Measurements from ENCODE around the gene TENM4. TPM values are rescaled to one million over a fixed set of nuclear protein-coding genes. Genes with fewer than 3 reads are reported as not detected.

The TENM4 gene
- total RNA-seq, 1 experiment from 2014 or later = 25.0 TPM

GRCh38 chr11:79022265-79022664, 418.6 kb downstream of the TENM4 start:
- CTCF ChIA-PET = no interaction called here
- POLR2A ChIA-PET = no interaction called here
- Mint-ChIP-seq H3K27ac (no peak overlapping the region), H3K4me1 (peaks cover 18% of the 10 kb centered on the region), H3K27me3 (ENCODE audit: low read depth) (peaks cover 5% of the 10 kb centered on the region), H3K9me3 (no peaks in the 10 kb centered on the region), H3K36me3 (no peaks in the 10 kb centered on the region), H3K4me3 (no peak overlapping the region)
- TF ChIP-seq ETV6 (CRISPR knock-in tag; IDR thresholded peaks at IDR 0.05) (no peak), GTF2I (CRISPR knock-in tag; conservative IDR thresholded peaks at IDR 0.05) (no peak), ZNF281 (CRISPR knock-in tag; IDR thresholded peaks at IDR 0.05) (no peak), SOX15 (CRISPR knock-in tag; IDR thresholded peaks at IDR 0.05) (no peak), SMAD3 (CRISPR knock-in tag; IDR thresholded peaks at IDR 0.05; ENCODE audit: borderline replicate concordance) (no peak), E2F4 (CRISPR knock-in tag; IDR thresholded peaks at IDR 0.05; ENCODE audit: borderline replicate concordance, low read depth) (no peak), RELA (CRISPR knock-in tag; IDR thresholded peaks at IDR 0.05; ENCODE audit: borderline replicate concordance) (no peak), CTCF (IDR thresholded peaks at IDR 0.05) (no peak), ATF1 (CRISPR knock-in tag; IDR thresholded peaks at IDR 0.05) (no peak), AFF4 (CRISPR knock-in tag; IDR thresholded peaks at IDR 0.05; ENCODE audit: borderline replicate concordance) (no peak), ZNF423 (CRISPR knock-in tag; IDR thresholded peaks at IDR 0.05) (no peak), ZNF416 (CRISPR knock-in tag; IDR thresholded peaks at IDR 0.05) (no peak), HMGA2 (CRISPR knock-in tag; IDR thresholded peaks at IDR 0.05) (no peak), CREB1 (CRISPR knock-in tag; IDR thresholded peaks at IDR 0.05) (no peak), ZNF121 (CRISPR knock-in tag; IDR thresholded peaks at IDR 0.05) (no peak), SMAD4 (CRISPR knock-in tag; IDR thresholded peaks at IDR 0.05) (no peak)
- TF ChIP-seq, protein P1, sequence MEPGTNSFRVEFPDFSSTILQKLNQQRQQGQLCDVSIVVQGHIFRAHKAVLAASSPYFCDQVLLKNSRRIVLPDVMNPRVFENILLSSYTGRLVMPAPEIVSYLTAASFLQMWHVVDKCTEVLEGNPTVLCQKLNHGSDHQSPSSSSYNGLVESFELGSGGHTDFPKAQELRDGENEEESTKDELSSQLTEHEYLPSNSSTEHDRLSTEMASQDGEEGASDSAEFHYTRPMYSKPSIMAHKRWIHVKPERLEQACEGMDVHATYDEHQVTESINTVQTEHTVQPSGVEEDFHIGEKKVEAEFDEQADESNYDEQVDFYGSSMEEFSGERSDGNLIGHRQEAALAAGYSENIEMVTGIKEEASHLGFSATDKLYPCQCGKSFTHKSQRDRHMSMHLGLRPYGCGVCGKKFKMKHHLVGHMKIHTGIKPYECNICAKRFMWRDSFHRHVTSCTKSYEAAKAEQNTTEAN (CRISPR knock-in tag; IDR thresholded peaks at IDR 0.05) = no peak
- TF ChIP-seq, protein P2, sequence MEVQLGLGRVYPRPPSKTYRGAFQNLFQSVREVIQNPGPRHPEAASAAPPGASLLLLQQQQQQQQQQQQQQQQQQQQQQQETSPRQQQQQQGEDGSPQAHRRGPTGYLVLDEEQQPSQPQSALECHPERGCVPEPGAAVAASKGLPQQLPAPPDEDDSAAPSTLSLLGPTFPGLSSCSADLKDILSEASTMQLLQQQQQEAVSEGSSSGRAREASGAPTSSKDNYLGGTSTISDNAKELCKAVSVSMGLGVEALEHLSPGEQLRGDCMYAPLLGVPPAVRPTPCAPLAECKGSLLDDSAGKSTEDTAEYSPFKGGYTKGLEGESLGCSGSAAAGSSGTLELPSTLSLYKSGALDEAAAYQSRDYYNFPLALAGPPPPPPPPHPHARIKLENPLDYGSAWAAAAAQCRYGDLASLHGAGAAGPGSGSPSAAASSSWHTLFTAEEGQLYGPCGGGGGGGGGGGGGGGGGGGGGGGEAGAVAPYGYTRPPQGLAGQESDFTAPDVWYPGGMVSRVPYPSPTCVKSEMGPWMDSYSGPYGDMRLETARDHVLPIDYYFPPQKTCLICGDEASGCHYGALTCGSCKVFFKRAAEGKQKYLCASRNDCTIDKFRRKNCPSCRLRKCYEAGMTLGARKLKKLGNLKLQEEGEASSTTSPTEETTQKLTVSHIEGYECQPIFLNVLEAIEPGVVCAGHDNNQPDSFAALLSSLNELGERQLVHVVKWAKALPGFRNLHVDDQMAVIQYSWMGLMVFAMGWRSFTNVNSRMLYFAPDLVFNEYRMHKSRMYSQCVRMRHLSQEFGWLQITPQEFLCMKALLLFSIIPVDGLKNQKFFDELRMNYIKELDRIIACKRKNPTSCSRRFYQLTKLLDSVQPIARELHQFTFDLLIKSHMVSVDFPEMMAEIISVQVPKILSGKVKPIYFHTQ (CRISPR knock-in tag; IDR thresholded peaks at IDR 0.05) = no peak
- TF ChIP-seq, protein P3, sequence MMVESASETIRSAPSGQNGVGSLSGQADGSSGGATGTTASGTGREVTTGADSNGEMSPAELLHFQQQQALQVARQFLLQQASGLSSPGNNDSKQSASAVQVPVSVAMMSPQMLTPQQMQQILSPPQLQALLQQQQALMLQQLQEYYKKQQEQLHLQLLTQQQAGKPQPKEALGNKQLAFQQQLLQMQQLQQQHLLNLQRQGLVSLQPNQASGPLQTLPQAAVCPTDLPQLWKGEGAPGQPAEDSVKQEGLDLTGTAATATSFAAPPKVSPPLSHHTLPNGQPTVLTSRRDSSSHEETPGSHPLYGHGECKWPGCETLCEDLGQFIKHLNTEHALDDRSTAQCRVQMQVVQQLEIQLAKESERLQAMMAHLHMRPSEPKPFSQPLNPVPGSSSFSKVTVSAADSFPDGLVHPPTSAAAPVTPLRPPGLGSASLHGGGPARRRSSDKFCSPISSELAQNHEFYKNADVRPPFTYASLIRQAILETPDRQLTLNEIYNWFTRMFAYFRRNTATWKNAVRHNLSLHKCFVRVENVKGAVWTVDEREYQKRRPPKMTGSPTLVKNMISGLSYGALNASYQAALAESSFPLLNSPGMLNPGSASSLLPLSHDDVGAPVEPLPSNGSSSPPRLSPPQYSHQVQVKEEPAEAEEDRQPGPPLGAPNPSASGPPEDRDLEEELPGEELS (CRISPR knock-in tag; IDR thresholded peaks at IDR 0.05) = no peak
- no peak for ATAC-seq
- no peak for DNase-seq (ENCODE audit: low spot score)

Data from WTC11 (cell line).